ELR (cell line): ENCODE measurements around the gene NEMF.

Experiments used
- DNase-seq: peaks from one replicate; pipeline ENCODE4 v3.0.0-alpha.2; 2015; ENCODE audit warnings: low read depth

Gene NEMF

DNA sequence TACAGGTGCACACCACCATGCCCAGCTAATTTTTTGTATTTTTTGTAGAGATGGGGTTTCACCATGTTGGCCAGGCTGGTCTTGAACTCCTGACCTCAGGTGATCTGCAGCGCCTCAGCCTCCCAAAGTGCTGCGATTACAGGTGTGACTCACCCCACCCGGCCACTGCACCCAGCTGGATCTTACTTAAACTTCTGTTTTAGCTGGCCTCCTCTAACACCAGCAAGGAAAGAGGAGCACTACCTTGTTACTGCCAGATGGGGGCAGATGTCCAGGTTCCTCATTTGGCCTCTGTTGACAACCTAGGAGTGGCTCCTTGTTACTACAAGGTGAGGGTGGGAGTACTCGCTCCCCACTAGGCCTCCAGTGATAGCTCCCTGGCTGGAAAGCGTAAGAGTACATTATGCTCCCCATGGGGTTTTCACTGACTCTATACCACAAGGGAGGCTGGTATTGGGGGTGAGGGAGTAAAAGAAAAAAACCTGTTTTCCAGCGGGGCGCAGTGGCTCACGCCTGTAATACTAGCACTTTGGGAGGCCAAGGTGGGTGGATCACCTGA is 27.1 kb upstream of the NEMF start:
- peak; percentile 85 for DNase-seq

GRCh38 chr14:49876563-49877127 is 24.1 kb upstream of the NEMF start:
- no peak for DNase-seq

GRCh38 chr14:49875640-49876198 is 23.1 kb upstream of the NEMF start:
- DNase-seq, result no peak

GRCh38 chr14:49873548-49873947 is 21.0 kb upstream of the NEMF start:
- DNase-seq, result peak; percentile 47

GRCh38 chr14:49870908-49871307 is 18.3 kb upstream of the NEMF start:
- no peak for DNase-seq

DNA sequence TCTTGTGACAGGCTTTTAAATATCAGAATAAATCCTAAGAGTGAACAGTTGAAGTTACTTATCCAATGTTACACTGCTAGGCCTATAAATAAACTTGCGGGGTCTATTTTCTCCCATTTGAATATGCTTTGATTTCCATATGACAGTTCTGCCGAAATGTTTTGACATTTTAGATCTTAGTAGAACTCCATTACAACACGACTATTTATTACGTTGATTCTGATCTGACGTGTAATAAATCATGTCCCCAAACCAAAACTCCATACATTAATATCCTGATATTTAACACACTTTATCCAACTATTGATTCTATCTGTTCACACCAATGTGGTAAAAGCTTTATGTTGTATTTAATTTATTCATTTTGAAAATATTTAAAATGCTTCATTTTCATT is 16.1 kb upstream of the NEMF start:
- DNase-seq, result no peak

GRCh38 chr14:49867831-49868719 is 15.5 kb upstream of the NEMF start:
- peak; percentile 96 for DNase-seq

- DNase-seq, result peak; percentile 80
Measured at GRCh38 chr14:49865431-49865859, 12.9 kb upstream of the NEMF start.

GRCh38 chr14:49863487-49864281 is 11.1 kb upstream of the NEMF start:
- peak; percentile 23 for DNase-seq

DNA sequence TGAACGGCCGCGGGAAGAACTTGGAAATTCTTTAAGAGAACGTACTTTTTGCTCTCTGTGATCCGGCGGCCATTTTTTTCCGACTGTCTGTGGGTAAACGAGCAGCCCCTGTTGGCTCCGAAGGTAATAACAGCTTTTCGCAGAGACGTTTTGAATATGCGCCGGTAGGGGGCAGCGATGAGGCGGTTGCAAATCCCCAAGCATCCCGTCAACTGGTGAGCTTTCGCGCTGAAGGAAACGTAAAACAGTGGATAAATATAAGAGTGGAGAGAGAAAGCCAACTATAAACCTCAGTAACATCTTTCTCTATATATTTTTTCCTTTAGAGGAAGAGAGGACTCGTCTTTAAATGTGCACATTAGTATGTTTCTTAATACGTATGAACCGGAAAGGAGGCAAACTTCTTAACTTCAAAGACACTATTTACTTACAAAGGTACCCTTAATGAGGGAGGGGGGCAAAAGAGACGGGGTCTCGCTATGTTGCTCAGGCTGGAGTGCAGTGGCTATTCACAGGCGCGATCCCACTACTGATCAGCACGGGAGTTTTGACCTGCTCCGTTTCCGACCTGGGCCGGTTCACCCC is 9.6 kb upstream of the NEMF start:
- DNase-seq, result peak; percentile 83

DNA sequence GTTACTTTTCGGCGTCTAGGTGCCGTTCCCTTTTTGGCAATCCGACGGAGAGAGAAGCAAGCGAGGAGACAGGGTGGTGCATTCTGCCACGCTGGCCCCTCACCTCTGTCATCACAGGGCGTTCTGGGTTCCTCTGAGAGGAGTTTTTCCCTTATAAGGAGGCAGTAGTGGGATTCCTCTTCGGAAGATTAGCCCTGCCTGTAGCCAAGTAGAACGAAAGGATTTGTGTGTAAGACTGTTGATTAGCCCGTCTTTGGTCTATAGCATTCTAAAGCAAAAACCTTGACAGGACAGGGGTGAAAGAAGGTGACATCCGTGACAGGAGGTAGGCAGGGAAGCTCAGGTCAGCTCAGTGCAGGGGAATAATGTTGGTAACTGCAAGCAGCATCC is 9.1 kb upstream of the NEMF start:
- peak; percentile 77 for DNase-seq

GRCh38 chr14:49860988-49861698 is 8.6 kb upstream of the NEMF start:
- peak; percentile 6 for DNase-seq

DNA sequence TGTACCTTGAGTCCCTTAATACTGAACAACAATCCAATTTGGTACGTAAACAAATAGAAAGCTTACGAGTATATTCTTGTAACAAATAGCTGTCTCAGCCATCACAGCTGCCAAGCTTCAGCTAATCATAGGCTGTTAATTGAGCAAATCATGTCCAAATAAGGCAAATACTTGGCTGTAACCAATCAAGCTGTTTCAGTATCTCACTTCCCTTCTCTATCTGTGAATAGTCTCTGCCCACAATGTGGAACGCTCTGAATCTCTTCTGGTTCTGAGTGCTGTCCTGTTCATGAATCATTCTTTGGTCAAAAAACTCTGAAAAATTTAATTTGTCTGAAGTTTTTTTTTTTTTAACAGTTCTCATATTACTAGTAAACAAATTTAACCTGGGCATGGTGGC is 5.8 kb upstream of the NEMF start:
- DNase-seq, result no peak

GRCh38 chr14:49857427-49858003 is 4.9 kb upstream of the NEMF start:
- DNase-seq, result no peak

- DNase-seq, result peak; percentile 89
Measured at GRCh38 chr14:49853572-49854375, 1.2 kb upstream of the NEMF start.

- no peak for DNase-seq
Measured at GRCh38 chr14:49853158-49853477, 530 bp upstream of the NEMF start.

- DNase-seq, result peak; percentile 28
Measured at GRCh38 chr14:49851813-49852212, 775 bp downstream of the NEMF start.

DNA sequence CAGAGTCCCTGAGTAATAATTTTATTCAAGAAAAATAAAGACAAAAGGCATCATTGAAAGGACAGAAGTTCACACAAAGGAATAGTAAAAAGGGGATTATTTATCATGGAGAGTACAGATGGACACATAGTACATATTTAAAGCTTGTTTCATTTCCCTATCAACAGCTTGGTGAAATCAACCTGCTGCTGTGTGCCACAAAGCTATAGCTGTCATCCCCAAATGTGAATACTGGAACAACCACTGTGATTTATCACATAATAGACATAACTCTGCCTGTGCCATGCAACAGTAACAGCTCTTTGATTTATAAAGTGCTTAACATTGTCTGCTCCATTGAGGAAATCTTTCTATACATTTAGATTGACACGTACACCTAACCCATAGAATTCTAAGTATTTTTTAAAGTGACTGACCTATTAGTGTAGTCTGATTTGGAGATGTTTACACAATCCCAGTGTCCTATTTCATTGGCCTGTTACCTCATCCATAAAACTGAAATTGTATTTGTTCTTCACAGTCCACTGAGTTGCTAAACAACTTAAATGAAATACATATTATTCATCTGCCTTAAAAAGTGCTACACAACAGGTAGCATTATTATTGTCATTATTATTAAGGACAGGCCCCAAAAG is 3.3 kb downstream of the NEMF start:
- DNase-seq, result no peak

DNA sequence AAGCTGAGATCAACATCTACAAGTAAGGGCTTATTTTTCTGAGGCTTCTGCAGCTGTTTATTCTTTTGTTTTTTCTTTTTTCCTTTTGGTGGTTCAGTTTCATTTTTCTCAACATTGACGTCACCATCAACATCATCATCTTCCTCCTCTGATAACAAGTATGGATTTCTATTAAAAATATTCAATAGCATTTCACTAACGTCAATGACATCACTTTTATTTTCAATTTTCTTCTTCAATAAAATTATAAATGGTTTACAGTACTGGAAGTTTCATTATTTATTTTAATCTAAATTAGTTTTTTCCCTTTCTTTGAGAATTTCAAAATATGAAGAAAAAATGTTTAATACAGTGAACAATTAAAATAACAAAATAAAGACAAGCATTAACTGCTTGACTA is 23.9 kb downstream of the NEMF start:
- no peak for DNase-seq

DNA sequence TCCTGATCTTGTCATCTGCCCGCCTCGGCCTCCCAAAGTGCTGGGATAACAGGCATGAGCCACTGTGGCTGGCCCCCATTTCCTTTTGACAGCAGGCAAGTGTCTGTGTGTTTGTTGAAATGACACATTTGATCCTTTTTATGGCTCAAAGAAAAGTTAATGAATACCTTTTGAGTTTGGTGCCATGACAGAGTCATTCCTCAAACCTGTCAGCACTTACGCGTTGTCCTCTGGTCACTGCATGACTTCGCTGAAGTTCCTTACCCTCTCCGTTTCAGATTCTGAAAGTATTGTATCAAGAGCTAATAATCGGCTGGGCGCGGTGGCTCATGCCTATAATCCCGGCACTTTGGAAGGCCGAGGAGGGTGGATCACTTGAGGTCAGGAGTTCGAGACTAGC is 32.4 kb downstream of the NEMF start:
- DNase-seq, result no peak
